ENCODE measurements around the gene YEATS2. TPM values are rescaled to one million over a fixed set of nuclear protein-coding genes. Genes with fewer than 3 reads are reported as not detected.
"Not testable (repeated sequence)": the region's sequence is repeated elsewhere in the genome, so short reads cannot be mapped to it uniquely, and the experiment has no call there.

Gene YEATS2
- total and polyA plus RNA-seq, 7 donors = 1.8 to 8.9 (median 4.6) TPM

DNA sequence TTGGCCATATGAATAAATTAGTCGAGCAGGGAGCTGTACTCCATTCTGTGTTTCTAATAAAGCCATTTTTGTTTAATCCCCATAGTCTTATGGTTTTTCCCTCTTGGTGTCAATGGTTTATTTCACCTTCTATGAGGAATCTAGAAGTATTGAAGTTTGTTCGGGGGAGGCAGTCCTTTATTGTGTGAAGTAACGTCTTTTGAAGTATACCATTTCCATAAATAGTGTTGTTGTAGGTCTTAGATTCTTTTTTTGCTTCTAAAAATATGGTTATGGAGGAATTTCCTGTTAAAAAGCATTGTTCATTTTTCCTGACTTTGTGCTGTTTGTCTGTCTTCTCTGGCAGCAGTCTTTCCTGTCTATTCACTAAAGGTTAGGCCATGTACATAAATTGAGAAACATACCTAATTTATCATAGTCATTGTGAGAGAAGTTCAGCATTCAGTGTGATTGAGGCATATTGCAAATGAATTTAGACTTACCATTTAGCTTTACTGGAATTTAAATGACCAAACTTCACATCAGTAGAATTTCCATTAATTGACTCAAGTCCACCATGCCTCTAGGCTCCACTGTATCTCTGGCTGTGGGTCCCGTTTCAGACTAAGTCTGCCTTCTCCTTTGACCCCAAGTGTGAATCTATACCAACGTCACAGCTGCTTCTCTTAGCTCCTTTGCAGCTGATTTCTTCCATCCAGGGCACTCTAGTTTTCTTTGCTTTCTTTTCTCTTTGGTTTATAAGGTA lies 37.3 kb downstream of the YEATS2 start:
- WGBS, 3 donors = 69 to 80% (median 72%) methylated on average over 5 of the region's 5 CpGs
- Histone ChIP-seq H3K4me1 (no peaks in the 10 kb centered on the region), H3K27ac (no peak overlapping the region), H3K4me3 (no peak overlapping the region), H3K27me3 (ENCODE audit: insufficient read depth in 3 of 3, low read length in 2 of 3) (no peaks in the 10 kb centered on the region), H3K36me3 (ENCODE audit: insufficient read depth in 1 of 2, low read depth in 1 of 2) (peaks cover 4 to 64% of the 10 kb centered on the region in 2 donors), H3K9me3 (no peaks in the 10 kb centered on the region)
- no peak for ATAC-seq
- intact Hi-C loops (cut with DNase I) = no loop called here
- TF ChIP-seq, protein P1, sequence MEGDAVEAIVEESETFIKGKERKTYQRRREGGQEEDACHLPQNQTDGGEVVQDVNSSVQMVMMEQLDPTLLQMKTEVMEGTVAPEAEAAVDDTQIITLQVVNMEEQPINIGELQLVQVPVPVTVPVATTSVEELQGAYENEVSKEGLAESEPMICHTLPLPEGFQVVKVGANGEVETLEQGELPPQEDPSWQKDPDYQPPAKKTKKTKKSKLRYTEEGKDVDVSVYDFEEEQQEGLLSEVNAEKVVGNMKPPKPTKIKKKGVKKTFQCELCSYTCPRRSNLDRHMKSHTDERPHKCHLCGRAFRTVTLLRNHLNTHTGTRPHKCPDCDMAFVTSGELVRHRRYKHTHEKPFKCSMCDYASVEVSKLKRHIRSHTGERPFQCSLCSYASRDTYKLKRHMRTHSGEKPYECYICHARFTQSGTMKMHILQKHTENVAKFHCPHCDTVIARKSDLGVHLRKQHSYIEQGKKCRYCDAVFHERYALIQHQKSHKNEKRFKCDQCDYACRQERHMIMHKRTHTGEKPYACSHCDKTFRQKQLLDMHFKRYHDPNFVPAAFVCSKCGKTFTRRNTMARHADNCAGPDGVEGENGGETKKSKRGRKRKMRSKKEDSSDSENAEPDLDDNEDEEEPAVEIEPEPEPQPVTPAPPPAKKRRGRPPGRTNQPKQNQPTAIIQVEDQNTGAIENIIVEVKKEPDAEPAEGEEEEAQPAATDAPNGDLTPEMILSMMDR (IDR thresholded peaks at IDR 0.05) = no peak
- no peak for DNase-seq

DNA sequence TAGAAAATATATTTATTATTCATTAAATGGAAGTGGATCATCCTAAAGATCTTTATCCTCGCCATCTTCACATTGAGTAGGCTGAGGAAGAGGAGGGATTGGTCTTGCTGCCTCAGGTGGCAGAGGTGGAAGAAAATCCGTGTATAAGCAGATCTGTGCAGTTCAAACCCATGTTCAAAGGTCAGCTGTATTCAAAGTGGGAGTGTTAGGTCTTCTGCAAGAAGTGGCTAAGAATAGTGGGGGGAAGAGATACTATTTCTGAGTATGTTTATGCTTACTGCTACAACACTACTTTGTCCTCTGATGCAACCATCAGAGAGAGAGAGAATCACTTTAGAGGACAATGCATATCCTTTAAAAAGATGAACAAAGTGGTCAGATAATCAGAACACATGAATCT lies 39.5 kb downstream of the YEATS2 start:
- 85 to 91% (median 89%) methylated on average over 2 of the region's 2 CpGs for WGBS, 3 donors
- H3K4me3 ChIP-seq = no peak overlapping the region
- no peaks in the 10 kb centered on the region for H3K4me1 ChIP-seq
- intact Hi-C loops (cut with DNase I) = no loop called here
- H3K9me3 ChIP-seq = no peaks in the 10 kb centered on the region
- no peak overlapping the region for H3K27ac ChIP-seq
- H3K27me3 ChIP-seq (ENCODE audit: insufficient read depth in 3 of 3, low read length in 2 of 3) = no peaks in the 10 kb centered on the region
- no peak for ATAC-seq
- TF ChIP-seq, protein P1 (IDR thresholded peaks at IDR 0.05) = no peak
- peaks cover 4 to 57% of the 10 kb centered on the region in 2 donors for H3K36me3 ChIP-seq (ENCODE audit: insufficient read depth in 1 of 2, low read depth in 1 of 2)
- no peak for DNase-seq

DNA sequence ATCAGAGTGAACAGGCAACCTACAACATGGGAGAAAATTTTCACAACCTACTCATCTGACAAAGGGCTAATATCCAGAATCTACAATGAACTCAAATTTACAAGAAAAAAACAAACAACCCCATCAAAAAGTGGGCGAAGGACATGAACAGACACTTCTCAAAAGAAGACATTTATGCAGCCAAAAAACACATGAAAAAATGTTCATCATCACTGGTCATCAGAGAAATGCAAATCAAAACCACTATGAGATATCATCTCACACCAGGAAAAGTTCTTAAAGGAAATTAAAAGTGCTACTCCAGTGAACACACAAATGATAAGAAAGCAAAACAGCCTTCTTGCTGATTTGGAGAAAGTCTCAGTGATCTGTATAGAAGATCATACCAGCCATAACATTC lies 42.6 kb downstream of the YEATS2 start:
- not testable (repeated sequence) for ATAC-seq

DNA sequence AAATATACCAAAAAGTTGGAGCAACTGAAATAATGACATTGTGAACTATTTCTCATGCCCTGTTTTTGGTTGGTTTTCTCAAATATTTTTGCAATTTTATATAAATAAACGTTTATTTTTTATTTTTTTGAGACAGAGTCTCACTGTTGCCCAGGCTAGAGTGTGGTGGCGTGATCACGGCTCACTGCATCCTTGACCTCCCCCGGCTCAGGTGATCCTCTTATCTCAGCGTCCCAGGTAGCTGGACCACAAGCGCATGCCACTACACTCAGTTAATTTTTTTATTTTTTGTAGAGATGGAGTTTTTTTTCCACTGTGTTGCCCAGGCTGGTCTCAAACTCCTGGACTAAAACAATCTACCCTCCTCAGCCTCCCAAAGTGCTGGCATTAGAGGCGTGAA lies 45.6 kb downstream of the YEATS2 start:
- H3K36me3 ChIP-seq (ENCODE audit: insufficient read depth in 1 of 2, low read depth in 1 of 2) = peaks cover 2 to 32% of the 10 kb centered on the region in 2 donors
- 93 to 95% (median 93%) methylated on average over 7 of the region's 7 CpGs for WGBS, 3 donors
- H3K4me1 ChIP-seq = no peaks in the 10 kb centered on the region
- no peaks in the 10 kb centered on the region for H3K9me3 ChIP-seq
- H3K27me3 ChIP-seq (ENCODE audit: insufficient read depth in 3 of 3, low read length in 2 of 3) = no peaks in the 10 kb centered on the region
- intact Hi-C loops (cut with DNase I) = no loop called here
- H3K27ac ChIP-seq = no peak overlapping the region
- ATAC-seq = no peak
- H3K4me3 ChIP-seq = no peak overlapping the region
- no peak for DNase-seq
- TF ChIP-seq, protein P1 (IDR thresholded peaks at IDR 0.05) = no peak

More for the DNA sequence above, 42.6 kb downstream of the YEATS2 start:
- 100% methylated on average over 1 of the region's 1 CpG; no CpG with 5 or more reads in 1 of the 3 donors for WGBS, 3 donors
- H3K27me3 ChIP-seq (ENCODE audit: insufficient read depth in 3 of 3, low read length in 2 of 3); H3K9me3 ChIP-seq; H3K27ac ChIP-seq; intact Hi-C loops (cut with DNase I); H3K4me1 ChIP-seq; H3K4me3 ChIP-seq; DNase-seq: not testable (repeated sequence)
- H3K36me3 ChIP-seq (ENCODE audit: insufficient read depth in 1 of 2, low read depth in 1 of 2) = peaks cover 4 to 49% of the 10 kb centered on the region in 2 donors

DNA sequence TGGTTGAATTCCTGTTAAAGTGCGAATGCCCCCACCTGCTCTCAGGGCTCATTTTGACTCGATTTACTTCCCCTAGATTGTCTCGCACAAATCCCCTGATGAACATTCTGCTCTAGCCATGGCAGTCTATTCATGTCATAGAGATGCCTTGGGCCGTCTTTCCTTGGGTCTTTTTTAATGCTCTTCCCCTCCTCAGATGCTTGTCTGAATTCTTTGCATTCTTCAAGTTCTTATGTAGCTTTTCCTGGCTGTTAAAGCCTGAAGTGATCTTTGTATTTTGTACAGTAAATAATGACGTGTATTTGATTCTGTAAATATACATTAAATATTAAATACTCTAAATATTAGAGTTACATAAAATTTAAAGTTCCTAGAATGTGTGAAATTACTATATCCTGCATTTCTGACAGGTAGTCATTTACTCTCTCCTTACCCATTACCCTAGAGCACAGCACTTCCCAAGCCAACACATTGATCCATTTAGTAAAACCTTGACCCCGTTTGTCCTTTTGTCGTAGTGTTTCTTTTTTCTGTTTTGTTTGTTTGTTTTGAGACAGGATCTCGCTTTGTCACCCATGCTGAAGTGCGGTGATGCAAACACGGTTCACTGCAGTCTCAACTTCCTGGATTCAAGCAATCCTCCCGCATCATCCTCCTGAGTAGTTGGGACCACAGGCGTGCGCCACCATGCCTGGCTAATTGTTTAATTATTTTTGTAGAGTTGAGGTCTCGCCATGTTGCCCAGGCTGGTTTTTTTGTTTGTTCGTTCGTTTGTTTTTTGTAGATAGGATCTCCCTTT lies 47.9 kb downstream of the YEATS2 start:
- intact Hi-C loops (cut with DNase I) = no loop called here

More for the DNA sequence above, 47.9 kb downstream of the YEATS2 start:
- Histone ChIP-seq H3K4me3 (no peak overlapping the region), H3K27ac (no peak overlapping the region), H3K4me1 (no peaks in the 10 kb centered on the region), H3K27me3 (ENCODE audit: insufficient read depth in 3 of 3, low read length in 2 of 3) (no peaks in the 10 kb centered on the region), H3K9me3 (no peaks in the 10 kb centered on the region), H3K36me3 (ENCODE audit: insufficient read depth in 1 of 2, low read depth in 1 of 2) (peaks cover 2 to 45% of the 10 kb centered on the region in 2 donors)
- TF ChIP-seq, protein P1 (IDR thresholded peaks at IDR 0.05) = no peak
- no peak for ATAC-seq
- DNase-seq = no peak
- WGBS, 3 donors = 81 to 84% (median 82%) methylated on average over 16 of the region's 16 CpGs
